Panc1 (cell line): ENCODE data around the gene CACUL1.

ENCODE experiments used
- CTCF ChIP-seq: fragments of 450-650 bp; IDR thresholded peaks from 2 replicates; pipeline ENCODE4 v1.5.1; 2017; ENCODE audit warnings: mild to moderate bottlenecking
- TCF7L2 ChIP-seq: IDR thresholded peaks from 2 replicates; pipeline ENCODE4 v1.6.1; 2011; ENCODE audit warnings: mild to moderate bottlenecking, low read depth, low read length, inconsistent platforms

- TF ChIP-seq CTCF (no peak), TCF7L2 (no peak)
Observed at GRCh38 chr10:118748041-118748440, 6.7 kb downstream of the CACUL1 start.
